ENCODE results near the gene LPAR1.

The LPAR1 gene

DNA sequence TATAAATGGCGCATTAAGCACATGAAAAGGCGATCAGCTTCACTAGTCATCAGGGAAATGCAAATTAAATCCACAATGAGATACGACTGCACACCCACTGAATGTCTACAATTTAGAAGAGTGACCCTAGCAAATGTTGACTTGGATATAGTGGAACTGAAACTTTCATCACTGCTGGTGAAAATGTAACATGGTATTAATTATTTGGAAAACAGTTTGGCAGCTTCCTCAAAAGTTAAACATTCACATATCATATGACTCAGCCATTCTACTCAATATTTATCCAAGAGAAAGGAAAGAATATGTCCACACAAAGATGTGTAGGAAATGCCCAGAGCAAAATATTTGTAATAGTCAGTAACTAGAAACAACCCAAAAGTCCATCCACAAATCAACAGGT is 146.5 kb downstream of the LPAR1 start:
- TF ChIP-seq, protein P1, sequence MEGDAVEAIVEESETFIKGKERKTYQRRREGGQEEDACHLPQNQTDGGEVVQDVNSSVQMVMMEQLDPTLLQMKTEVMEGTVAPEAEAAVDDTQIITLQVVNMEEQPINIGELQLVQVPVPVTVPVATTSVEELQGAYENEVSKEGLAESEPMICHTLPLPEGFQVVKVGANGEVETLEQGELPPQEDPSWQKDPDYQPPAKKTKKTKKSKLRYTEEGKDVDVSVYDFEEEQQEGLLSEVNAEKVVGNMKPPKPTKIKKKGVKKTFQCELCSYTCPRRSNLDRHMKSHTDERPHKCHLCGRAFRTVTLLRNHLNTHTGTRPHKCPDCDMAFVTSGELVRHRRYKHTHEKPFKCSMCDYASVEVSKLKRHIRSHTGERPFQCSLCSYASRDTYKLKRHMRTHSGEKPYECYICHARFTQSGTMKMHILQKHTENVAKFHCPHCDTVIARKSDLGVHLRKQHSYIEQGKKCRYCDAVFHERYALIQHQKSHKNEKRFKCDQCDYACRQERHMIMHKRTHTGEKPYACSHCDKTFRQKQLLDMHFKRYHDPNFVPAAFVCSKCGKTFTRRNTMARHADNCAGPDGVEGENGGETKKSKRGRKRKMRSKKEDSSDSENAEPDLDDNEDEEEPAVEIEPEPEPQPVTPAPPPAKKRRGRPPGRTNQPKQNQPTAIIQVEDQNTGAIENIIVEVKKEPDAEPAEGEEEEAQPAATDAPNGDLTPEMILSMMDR (conservative IDR thresholded peaks at IDR 0.05; ENCODE audit: low read length): no peak
- no peak for TF ChIP-seq EZH2phosphoT487 (IDR thresholded peaks at IDR 0.05; ENCODE audit: borderline replicate concordance)
- no peak overlapping the region for H2AFZ ChIP-seq (ENCODE audit: low read length)

DNA sequence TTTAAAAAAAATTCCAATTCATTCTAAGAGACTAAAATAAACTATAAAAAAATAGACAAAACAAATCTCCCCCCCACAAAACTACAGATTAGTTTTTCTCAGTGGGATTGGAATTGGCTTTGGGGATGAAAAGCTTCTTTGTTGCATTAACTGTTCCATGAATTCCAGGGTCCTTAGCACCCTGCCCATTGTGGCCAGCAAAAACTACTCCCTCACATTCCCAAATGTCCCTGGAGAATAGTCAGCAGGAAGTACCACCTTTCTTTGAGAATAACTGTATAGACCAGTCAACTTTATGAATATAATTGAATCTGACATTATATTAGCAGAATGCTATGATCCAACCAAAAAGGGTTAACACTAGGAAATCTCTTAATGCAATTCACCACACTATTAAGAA is 147.9 kb downstream of the LPAR1 start:
- Histone ChIP-seq H3K4me1 (ENCODE audit: insufficient read depth, low read length, poor library complexity, severe bottlenecking) (no peaks in the 10 kb centered on the region), H2AFZ (ENCODE audit: low read length) (no peak overlapping the region), H3K4me2 (ENCODE audit: low read depth, low read length, poor library complexity, severe bottlenecking) (no peak overlapping the region), H3K4me3 (ENCODE audit: low read length, poor library complexity, severe bottlenecking) (no peak overlapping the region), H3K27me3 (ENCODE audit: insufficient read depth, low read length, poor library complexity, severe bottlenecking) (no peaks in the 10 kb centered on the region), H3F3A (ENCODE audit: low read depth) (no peaks in the 10 kb centered on the region), H3K9ac (ENCODE audit: low read depth, low read length, poor library complexity, severe bottlenecking) (no peak overlapping the region), H4K20me1 (ENCODE audit: insufficient read depth, low read length, poor library complexity, severe bottlenecking) (no peaks in the 10 kb centered on the region), H3K79me2 (ENCODE audit: insufficient read depth, low read length) (no peaks in the 10 kb centered on the region), H3K9me2 (replicated peaks; ENCODE audit: low read depth, low read length) (no peaks in the 10 kb centered on the region), H3K36me3 (ENCODE audit: insufficient read depth, low read length) (no peaks in the 10 kb centered on the region), H3K9me3 (ENCODE audit: insufficient read depth, low read depth, low read length) (no peaks in the 10 kb centered on the region)
- TF ChIP-seq, protein P1 (conservative IDR thresholded peaks at IDR 0.05; ENCODE audit: low read length): no peak
- TF ChIP-seq EZH2phosphoT487 (IDR thresholded peaks at IDR 0.05; ENCODE audit: borderline replicate concordance): no peak

More for the DNA sequence above, 146.5 kb downstream of the LPAR1 start:
- Histone ChIP-seq H3F3A (ENCODE audit: low read depth) (no peaks in the 10 kb centered on the region), H3K36me3 (ENCODE audit: insufficient read depth, low read length) (no peaks in the 10 kb centered on the region), H3K9me2 (replicated peaks; ENCODE audit: low read depth, low read length) (no peaks in the 10 kb centered on the region), H3K79me2 (ENCODE audit: insufficient read depth, low read length) (no peaks in the 10 kb centered on the region), H3K4me1 (ENCODE audit: insufficient read depth, low read length, poor library complexity, severe bottlenecking) (no peaks in the 10 kb centered on the region), H3K9ac (ENCODE audit: low read depth, low read length, poor library complexity, severe bottlenecking) (no peak overlapping the region), H3K4me3 (ENCODE audit: low read length, poor library complexity, severe bottlenecking) (no peak overlapping the region), H4K20me1 (ENCODE audit: insufficient read depth, low read length, poor library complexity, severe bottlenecking) (no peaks in the 10 kb centered on the region), H3K9me3 (ENCODE audit: insufficient read depth, low read depth, low read length) (no peaks in the 10 kb centered on the region), H3K27me3 (ENCODE audit: insufficient read depth, low read length, poor library complexity, severe bottlenecking) (no peaks in the 10 kb centered on the region), H3K4me2 (ENCODE audit: low read depth, low read length, poor library complexity, severe bottlenecking) (no peak overlapping the region)

DNA sequence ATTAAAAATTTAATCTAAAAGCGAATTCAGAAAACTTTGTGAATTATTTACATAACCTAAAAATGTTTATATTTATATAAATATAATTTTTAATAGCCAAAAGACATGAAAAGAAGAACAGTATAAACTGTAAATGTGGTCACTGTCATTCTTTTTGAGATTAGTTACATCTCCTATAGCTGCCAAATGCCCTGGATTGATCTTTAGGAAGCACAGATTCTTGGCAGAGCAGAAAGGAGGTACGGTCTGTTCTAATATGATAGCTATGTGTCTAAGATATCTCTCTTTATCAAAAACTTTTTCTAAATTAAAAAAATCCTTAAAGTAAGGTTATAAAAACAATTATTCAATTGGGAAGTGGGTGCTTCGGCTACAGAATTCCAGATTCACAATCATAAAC is 151.0 kb downstream of the LPAR1 start:
- Histone ChIP-seq H3K36me3 (ENCODE audit: insufficient read depth, low read length) (no peaks in the 10 kb centered on the region), H3K79me2 (ENCODE audit: insufficient read depth, low read length) (no peaks in the 10 kb centered on the region), H3F3A (ENCODE audit: low read depth) (no peaks in the 10 kb centered on the region), H3K27me3 (ENCODE audit: insufficient read depth, low read length, poor library complexity, severe bottlenecking) (no peaks in the 10 kb centered on the region), H3K4me1 (ENCODE audit: insufficient read depth, low read length, poor library complexity, severe bottlenecking) (no peaks in the 10 kb centered on the region), H3K9ac (ENCODE audit: low read depth, low read length, poor library complexity, severe bottlenecking) (no peak overlapping the region), H3K4me2 (ENCODE audit: low read depth, low read length, poor library complexity, severe bottlenecking) (no peak overlapping the region), H3K9me3 (ENCODE audit: insufficient read depth, low read depth, low read length) (no peaks in the 10 kb centered on the region), H4K20me1 (ENCODE audit: insufficient read depth, low read length, poor library complexity, severe bottlenecking) (no peaks in the 10 kb centered on the region), H2AFZ (ENCODE audit: low read length) (no peak overlapping the region), H3K9me2 (replicated peaks; ENCODE audit: low read depth, low read length) (no peaks in the 10 kb centered on the region), H3K4me3 (ENCODE audit: low read length, poor library complexity, severe bottlenecking) (no peak overlapping the region)
- TF ChIP-seq, protein P1 (conservative IDR thresholded peaks at IDR 0.05; ENCODE audit: low read length): no peak
- TF ChIP-seq EZH2phosphoT487 (IDR thresholded peaks at IDR 0.05; ENCODE audit: borderline replicate concordance): no peak
